RWPE2 (cell line): Measurements from ENCODE around the gene ADGRF4.

Experiments used
- ATAC-seq: fragments of 200-7000 bp; cut with Tn5 transposase; 3 replicates; pipeline ENCODE4 v1.9.1; 2021; ENCODE audit warnings: low read depth
- DNase-seq: peaks from one replicate; pipeline ENCODE4 v3.0.0-alpha.2; 2020; ENCODE audit warnings: low spot score
- H3K27ac ChIP-seq: fragments of 450-650 bp; 2 replicates; pipeline ENCODE4 v1.5.1; 2017; ENCODE audit warnings: mild to moderate bottlenecking; ENCODE audit not compliant: poor library complexity, severe bottlenecking
- H3K27me3 ChIP-seq: fragments of 250-450 bp; sonication (Bioruptor Pico); 2 replicates; pipeline ENCODE4 v1.5.1; 2021; ENCODE audit warnings: mild to moderate bottlenecking, moderate library complexity; ENCODE audit not compliant: insufficient read depth, poor library complexity, severe bottlenecking
- H3K36me3 ChIP-seq: fragments of 250-450 bp; sonication (Bioruptor Pico); 2 replicates; pipeline ENCODE4 v1.5.1; 2020; ENCODE audit warnings: low read depth, mild to moderate bottlenecking, moderate library complexity
- H3K4me1 ChIP-seq: fragments of 250-450 bp; sonication (Bioruptor Pico); 2 replicates; pipeline ENCODE4 v1.5.1; 2021; ENCODE audit warnings: mild to moderate bottlenecking, moderate library complexity; ENCODE audit not compliant: insufficient read depth, poor library complexity, severe bottlenecking
- H3K4me3 ChIP-seq: fragments of 250-450 bp; sonication (Bioruptor Pico); 2 replicates; pipeline ENCODE4 v1.5.1; 2021; ENCODE audit warnings: mild to moderate bottlenecking, moderate library complexity; ENCODE audit not compliant: severe bottlenecking
- H3K9me3 ChIP-seq: fragments of 250-450 bp; sonication (Bioruptor Pico); 2 replicates; pipeline ENCODE4 v1.5.1; 2021; ENCODE audit warnings: mild to moderate bottlenecking, moderate library complexity; ENCODE audit not compliant: severe bottlenecking
- TF ChIP-seq, protein P1 (sequence below): fragments of 450-650 bp; IDR thresholded peaks from one replicate; pipeline ENCODE4 v1.5.1; 2017; ENCODE audit warnings: mild to moderate bottlenecking, moderate library complexity; ENCODE audit not compliant: poor library complexity, severe bottlenecking

Gene ADGRF4

DNA sequence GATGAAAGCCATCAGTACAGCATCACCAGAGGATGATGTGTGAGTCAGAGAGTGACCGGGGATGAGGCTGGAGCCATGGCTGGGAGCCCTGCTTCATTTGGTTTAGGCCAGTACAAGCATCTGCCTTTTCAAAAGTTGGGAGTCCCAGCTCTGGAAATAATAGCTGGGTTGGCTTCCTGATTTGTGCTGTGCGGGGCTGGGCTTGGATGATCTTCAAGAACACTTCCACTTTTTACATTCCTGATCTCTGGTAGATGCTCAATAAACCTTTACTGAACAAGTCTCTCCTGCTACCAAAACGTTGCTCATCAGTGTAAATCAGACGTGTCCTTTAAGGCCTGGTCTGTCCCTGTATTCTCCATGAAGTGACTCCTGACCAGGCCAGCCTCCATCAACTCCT, 44.1 kb upstream of the ADGRF4 start:
- Histone ChIP-seq H3K9me3 (no peaks in the 10 kb centered on the region), H3K4me3 (no peak overlapping the region), H3K27me3 (no peaks in the 10 kb centered on the region), H3K4me1 (peaks cover 15% of the 10 kb centered on the region), H3K27ac (no peak overlapping the region), H3K36me3 (no peaks in the 10 kb centered on the region)
- TF ChIP-seq, protein P1, sequence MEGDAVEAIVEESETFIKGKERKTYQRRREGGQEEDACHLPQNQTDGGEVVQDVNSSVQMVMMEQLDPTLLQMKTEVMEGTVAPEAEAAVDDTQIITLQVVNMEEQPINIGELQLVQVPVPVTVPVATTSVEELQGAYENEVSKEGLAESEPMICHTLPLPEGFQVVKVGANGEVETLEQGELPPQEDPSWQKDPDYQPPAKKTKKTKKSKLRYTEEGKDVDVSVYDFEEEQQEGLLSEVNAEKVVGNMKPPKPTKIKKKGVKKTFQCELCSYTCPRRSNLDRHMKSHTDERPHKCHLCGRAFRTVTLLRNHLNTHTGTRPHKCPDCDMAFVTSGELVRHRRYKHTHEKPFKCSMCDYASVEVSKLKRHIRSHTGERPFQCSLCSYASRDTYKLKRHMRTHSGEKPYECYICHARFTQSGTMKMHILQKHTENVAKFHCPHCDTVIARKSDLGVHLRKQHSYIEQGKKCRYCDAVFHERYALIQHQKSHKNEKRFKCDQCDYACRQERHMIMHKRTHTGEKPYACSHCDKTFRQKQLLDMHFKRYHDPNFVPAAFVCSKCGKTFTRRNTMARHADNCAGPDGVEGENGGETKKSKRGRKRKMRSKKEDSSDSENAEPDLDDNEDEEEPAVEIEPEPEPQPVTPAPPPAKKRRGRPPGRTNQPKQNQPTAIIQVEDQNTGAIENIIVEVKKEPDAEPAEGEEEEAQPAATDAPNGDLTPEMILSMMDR, result no peak
- no peak for DNase-seq
- ATAC-seq, result peak; percentile 4; the same call in 1 of the 3 replicates

DNA sequence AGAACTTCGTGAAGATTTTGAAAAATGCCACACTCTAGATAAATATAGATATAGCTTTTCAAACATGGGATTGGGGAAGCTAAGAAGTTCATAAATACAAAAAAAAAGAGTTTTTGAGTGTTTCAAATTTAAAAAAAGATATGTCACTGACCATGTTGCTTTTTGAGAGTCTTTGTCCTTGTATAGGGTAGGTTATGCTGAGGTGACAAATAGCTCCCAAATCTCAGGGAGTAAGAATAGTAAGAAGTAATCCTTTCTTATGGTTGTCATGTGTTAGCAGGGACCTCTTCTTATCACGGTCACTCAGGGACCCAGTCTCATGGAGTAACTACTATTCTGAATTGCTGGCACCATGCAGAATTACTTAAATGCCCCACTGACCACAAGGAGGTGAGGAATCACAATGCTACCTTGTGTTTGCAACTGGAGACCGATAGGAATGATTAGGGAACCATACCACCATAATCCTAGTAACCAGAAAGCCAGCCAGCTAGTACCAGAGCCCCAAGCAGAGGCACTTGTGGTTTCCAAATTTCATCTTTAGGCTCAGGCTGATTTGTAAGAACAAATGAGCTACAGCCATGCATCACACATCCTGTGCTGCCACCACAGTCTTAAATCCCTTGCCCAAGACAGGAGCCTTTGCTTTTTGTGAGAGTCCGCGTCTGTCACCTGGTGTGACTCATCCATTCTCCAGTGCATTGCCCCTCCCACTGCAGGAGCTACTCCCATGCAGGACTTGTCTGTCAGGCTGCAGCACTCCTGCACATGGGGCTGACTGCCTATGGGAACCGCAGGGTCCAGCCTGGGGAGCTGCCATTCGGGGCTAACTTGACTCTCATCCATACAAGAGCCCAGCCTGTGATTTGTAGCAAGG, 42.4 kb upstream of the ADGRF4 start:
- Histone ChIP-seq H3K36me3 (no peaks in the 10 kb centered on the region), H3K27me3 (no peaks in the 10 kb centered on the region), H3K27ac (no peak overlapping the region), H3K4me3 (no peak overlapping the region), H3K4me1 (peaks cover 12% of the 10 kb centered on the region), H3K9me3 (no peaks in the 10 kb centered on the region)
- DNase-seq (peak; percentile 69), ATAC-seq (peak; percentile 88)
- TF ChIP-seq, protein P1, result no peak

DNA sequence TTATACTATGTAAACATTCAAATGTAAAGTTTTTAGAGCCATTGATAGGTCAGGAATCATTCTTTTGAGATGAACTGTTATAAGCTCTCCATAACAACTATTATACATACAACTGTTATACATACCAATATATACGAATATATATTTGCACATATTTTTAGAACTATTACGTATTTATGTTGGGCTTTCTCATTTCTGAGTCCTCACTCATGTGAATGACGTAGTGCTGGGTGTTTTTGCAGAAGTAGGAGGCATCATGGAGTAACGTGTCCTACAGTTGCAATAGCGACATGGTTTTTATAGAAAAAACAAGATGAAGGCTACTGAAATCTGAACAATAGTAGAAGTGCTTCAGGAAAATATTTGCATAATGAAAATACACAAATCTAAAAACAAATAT, 36.4 kb upstream of the ADGRF4 start:
- H3K27me3 ChIP-seq, result no peaks in the 10 kb centered on the region
- H3K36me3 ChIP-seq, result no peaks in the 10 kb centered on the region
- TF ChIP-seq, protein P1, result no peak

DNA sequence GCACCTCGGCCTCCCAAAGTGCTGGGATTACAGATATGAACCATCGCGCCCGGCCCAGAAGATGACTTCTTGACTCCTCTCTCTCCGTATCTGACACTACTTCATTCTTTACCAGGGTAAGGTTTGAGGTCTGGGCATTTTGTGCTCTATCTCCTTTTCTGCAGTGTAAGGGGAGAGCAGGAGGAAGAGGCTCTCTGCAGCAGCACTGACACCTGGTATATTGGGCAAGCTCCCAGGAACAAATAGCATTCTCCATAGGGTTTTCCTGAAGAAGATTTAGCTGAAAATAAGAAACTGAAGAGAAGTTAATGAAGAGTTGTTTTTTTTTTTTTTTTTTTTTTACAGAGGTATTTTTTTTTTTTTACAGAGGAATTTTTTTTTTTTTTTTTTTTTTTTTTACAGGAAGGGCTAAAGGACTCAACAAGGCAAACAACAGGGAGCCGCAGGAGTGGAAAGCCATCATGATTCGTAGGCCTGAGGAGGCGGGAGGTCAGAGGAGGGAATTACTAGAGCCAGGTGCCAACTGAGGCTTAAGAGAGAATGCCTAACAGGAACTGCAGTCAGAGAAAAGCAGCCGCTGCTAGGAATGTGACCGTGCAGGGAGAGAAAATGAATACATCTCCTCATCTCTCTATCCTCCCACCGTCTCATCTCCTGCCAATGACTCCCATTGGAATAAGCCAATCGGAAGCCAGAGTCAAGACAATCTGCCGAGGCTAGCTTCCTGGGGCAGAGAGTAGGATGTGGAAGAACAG, 34.7 kb upstream of the ADGRF4 start:
- Histone ChIP-seq H3K27ac (no peak overlapping the region), H3K4me1 (peaks cover 14% of the 10 kb centered on the region), H3K27me3 (no peaks in the 10 kb centered on the region), H3K9me3 (no peaks in the 10 kb centered on the region), H3K36me3 (no peaks in the 10 kb centered on the region), H3K4me3 (no peak overlapping the region)
- DNase-seq (no peak), ATAC-seq (no peak)
- TF ChIP-seq, protein P1, result no peak

More for the DNA sequence above, 36.4 kb upstream of the ADGRF4 start:
- Histone ChIP-seq H3K4me3 (no peak overlapping the region), H3K4me1 (peaks cover 14% of the 10 kb centered on the region), H3K27ac (no peak overlapping the region), H3K9me3 (no peaks in the 10 kb centered on the region)
- DNase-seq (no peak), ATAC-seq (no peak)

DNA sequence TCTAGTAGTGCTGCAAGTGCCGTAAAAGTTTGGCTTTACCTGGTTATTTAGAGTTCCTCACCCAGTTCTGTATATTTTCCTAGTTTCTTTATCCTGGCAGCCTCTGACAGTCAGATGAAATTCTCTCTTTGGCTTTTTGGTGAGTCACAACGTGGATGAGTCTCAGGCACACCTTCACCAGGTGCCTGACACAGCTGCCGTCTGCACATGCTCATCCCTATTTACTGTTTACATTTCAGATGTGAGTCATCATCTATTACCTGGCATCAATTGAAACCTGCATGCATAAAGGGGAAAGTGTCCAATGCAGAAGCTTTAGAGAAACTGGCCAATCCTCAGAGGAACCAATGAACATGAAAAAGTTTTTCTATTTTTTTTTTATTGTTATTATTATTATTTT, 33.3 kb upstream of the ADGRF4 start:
- Histone ChIP-seq H3K4me1 (peaks cover 23% of the 10 kb centered on the region), H3K27me3 (no peaks in the 10 kb centered on the region), H3K4me3 (no peak overlapping the region), H3K36me3 (no peaks in the 10 kb centered on the region), H3K9me3 (no peaks in the 10 kb centered on the region), H3K27ac (peak overlapping the region; percentile 5)
- peak; percentile 96 for ATAC-seq
- DNase-seq, result peak; percentile 83
- TF ChIP-seq, protein P1, result no peak
